A549 (cell line): ENCODE data around the gene MAD1L1. TPM values are rescaled to one million over a fixed set of nuclear protein-coding genes. Genes with fewer than 3 reads are reported as not detected.

Experiments
- ATAC-seq, 2 experiments: fragments of 200-7000 bp in 1 of 2; fragments of >200 bp in 1 of 2; cut with Nextera tagmentation in 1 of 2; cut with Tn5 transposase in 1 of 2; 3 replicates each; pipeline versions ENCODE4 v1.8.0 to v1.9.1; 2018 to 2020; ENCODE audit warnings: mild to moderate bottlenecking in 1 of 2, moderate library complexity in 1 of 2
- CTCF ChIA-PET: fragments of 300-600 bp; sonication (Branson Sonifier 250); formaldehyde crosslinking; extraction: SDS; loops from one replicate; lab custom pipeline; 2021; ENCODE audit warnings: antibody characterized with exemption, inconsistent platforms; lab: Yijun Ruan, JAX
- POLR2A ChIA-PET: fragments of 350-600 bp; formaldehyde crosslinking; extraction: SDS; loops from one replicate; lab custom pipeline; 2021; ENCODE audit warnings: antibody characterized with exemption, inconsistent platforms; lab: Yijun Ruan, JAX
- DNase-seq, 2 experiments: peaks; one replicate each; pipeline versions ENCODE4 v3.0.0 to v3.0.0-alpha.2; 2011 to 2016; ENCODE audit warnings: low read depth in 1 of 2, low spot score in 1 of 2
- FAIRE-seq: peaks from 2 replicates; lab custom pipeline; 2011; peaks lifted over from hg19 to GRCh38; lab: Jason Lieb, UNC
- H3K27ac ChIP-seq, 2 experiments: fragments of >200 bp; sonication (Bioruptor Twin); formaldehyde crosslinking; 3 replicates each; pipeline ENCODE4 v1.5.1; 2016 to 2017
- H3K4me1 ChIP-seq: fragments of >200 bp; sonication (Bioruptor Twin); formaldehyde crosslinking; 3 replicates; pipeline ENCODE4 v1.6.1; 2016
- H3K4me2 ChIP-seq: fragments of >200 bp; sonication (Bioruptor Twin); formaldehyde crosslinking; 3 replicates; pipeline ENCODE4 v1.6.1; 2016
- H3K4me3 ChIP-seq: fragments of >200 bp; sonication (Bioruptor Twin); formaldehyde crosslinking; 3 replicates; pipeline ENCODE4 v1.5.1; 2016
- H3K9me3 ChIP-seq: fragments of >200 bp; sonication (Bioruptor Twin); formaldehyde crosslinking; 3 replicates; pipeline ENCODE4 v1.6.1; 2016
- BHLHE40 ChIP-seq: IDR thresholded peaks from 2 replicates; pipeline ENCODE4 v1.6.1; 2012; ENCODE audit warnings: low read depth, low read length, inconsistent platforms
- CBX8 ChIP-seq: fragments of 200-600 bp; sonication (generic); IDR thresholded peaks from 2 replicates; pipeline ENCODE4 v1.6.1; 2016
- EHMT2 ChIP-seq: fragments of 200-600 bp; sonication (generic); IDR thresholded peaks from 2 replicates; pipeline ENCODE4 v1.6.1; 2016; ENCODE audit warnings: antibody characterized with exemption, low read depth, mild to moderate bottlenecking, moderate library complexity
- ESRRA ChIP-seq: fragments of 150-350 bp; IDR thresholded peaks from 2 replicates; pipeline ENCODE4 v1.6.1; 2014; ENCODE audit warnings: mild to moderate bottlenecking, low read length, borderline replicate concordance
- FOXS1 ChIP-seq: fragments of 250-450 bp; sonication (Bioruptor Pico); IDR thresholded peaks from 2 replicates; pipeline ENCODE4 v1.5.0; 2020; ENCODE audit warnings: mild to moderate bottlenecking, moderate library complexity
- HDAC2 ChIP-seq: fragments of 200-600 bp; sonication (generic); IDR thresholded peaks from 2 replicates; pipeline ENCODE4 v1.6.1; 2016
- KDM1A ChIP-seq: fragments of 200-600 bp; sonication (generic); IDR thresholded peaks from 2 replicates; pipeline ENCODE4 v1.6.1; 2016; ENCODE audit warnings: low read depth, mild to moderate bottlenecking
- KDM5A ChIP-seq: fragments of 200-600 bp; sonication (generic); IDR thresholded peaks from 2 replicates; pipeline ENCODE4 v1.6.1; 2016; ENCODE audit warnings: antibody characterized with exemption, mild to moderate bottlenecking
- MAFK ChIP-seq: fragments of 450-650 bp; IDR thresholded peaks from 2 replicates; pipeline ENCODE4 v1.6.1; 2014; ENCODE audit not compliant: partially characterized antibody
- PHF8 ChIP-seq: fragments of 200-600 bp; sonication (generic); IDR thresholded peaks from 2 replicates; pipeline ENCODE4 v1.6.1; 2016; ENCODE audit warnings: low read depth, mild to moderate bottlenecking, antibody characterized with exemption, moderate library complexity, borderline replicate concordance
- POLR2AphosphoS2 ChIP-seq: conservative IDR thresholded peaks from 2 replicates; pipeline ENCODE4 v1.6.1; 2012; ENCODE audit warnings: low read length, improper control_type of control experiment, inconsistent platforms
- RAD21 ChIP-seq, 2 experiments: fragments of >200 bp in 1 of 2; sonication (Bioruptor Twin) in 1 of 2; formaldehyde crosslinking in 1 of 2; IDR thresholded peaks in 1 of 2; conservative IDR thresholded peaks in 1 of 2; 2 replicates in 1 of 2; 3 replicates in 1 of 2; pipeline ENCODE4 v1.6.1; 2012 to 2018; ENCODE audit warnings: inconsistent platforms in 1 of 2
- RARB ChIP-seq: fragments of 250-450 bp; sonication (Bioruptor Pico); IDR thresholded peaks from 2 replicates; pipeline ENCODE4 v1.8.0; 2021; ENCODE audit warnings: mild to moderate bottlenecking, moderate library complexity
- SMC3 ChIP-seq: fragments of >200 bp; sonication (Bioruptor Twin); formaldehyde crosslinking; IDR thresholded peaks from 3 replicates; pipeline ENCODE4 v1.6.1; 2018; ENCODE audit warnings: inconsistent platforms
- SREBF2 ChIP-seq: fragments of 450-650 bp; IDR thresholded peaks from 2 replicates; pipeline ENCODE4 v1.6.1; 2014; ENCODE audit warnings: mild to moderate bottlenecking, moderate library complexity
- ZC3H11A ChIP-seq: fragments of 450-650 bp; IDR thresholded peaks from 2 replicates; pipeline ENCODE4 v1.6.1; 2014; ENCODE audit warnings: antibody characterized with exemption, mild to moderate bottlenecking
- ZFP36 ChIP-seq: fragments of 450-650 bp; IDR thresholded peaks from 2 replicates; pipeline ENCODE4 v1.6.1; 2014; ENCODE audit warnings: borderline replicate concordance; ENCODE audit not compliant: partially characterized antibody
- ZNF302 ChIP-seq: fragments of 250-450 bp; sonication (Bioruptor Pico); IDR thresholded peaks from 2 replicates; pipeline ENCODE4 v1.9.0; 2021; ENCODE audit warnings: inconsistent platforms, mild to moderate bottlenecking, moderate library complexity
- ZSCAN20 ChIP-seq: fragments of 250-450 bp; sonication (Bioruptor Pico); IDR thresholded peaks from 2 replicates; pipeline ENCODE4 v1.8.0; 2022; ENCODE audit warnings: mild to moderate bottlenecking, moderate library complexity
- WGBS: methylation state at CpG from one replicate; pipeline ENCODE4 v1.1.6; 2017; ENCODE audit errors: missing lambda C conversion rate; 5-methylcytosine and 5-hydroxymethylcytosine counted together
- polyA plus RNA-seq, 4 experiments: library from polyadenylated mRNA; depleted of rRNA in 3 of 4; stranded (reverse); fragments of >200 nt; fragmentation: RNase III in 1 of 4; extraction: RNeasy Plus Mini Kit Qiagen cat#74134 plus additional on column Dnase treatment in 1 of 4; gene quantifications; 2 replicates in 3 of 4; 3 replicates in 1 of 4; pipeline ENCODE4 v1.2.3, GENCODE V29; 2011 to 2017
- TF ChIP-seq, protein P1 (sequence below): IDR thresholded peaks from 2 replicates; pipeline ENCODE4 v1.6.1; 2012; ENCODE audit warnings: low read depth, borderline replicate concordance
- TF ChIP-seq, protein P2 (sequence below): fragments of 250-450 bp; sonication (Bioruptor Pico); IDR thresholded peaks from 2 replicates; pipeline ENCODE4 v1.5.0; 2021; ENCODE audit warnings: mild to moderate bottlenecking, moderate library complexity, borderline replicate concordance

Gene MAD1L1
- polyA plus RNA-seq, 2 of the 4 experiments (the other 2 are of a cell fraction), result 13.6 to 16.6 TPM

DNA sequence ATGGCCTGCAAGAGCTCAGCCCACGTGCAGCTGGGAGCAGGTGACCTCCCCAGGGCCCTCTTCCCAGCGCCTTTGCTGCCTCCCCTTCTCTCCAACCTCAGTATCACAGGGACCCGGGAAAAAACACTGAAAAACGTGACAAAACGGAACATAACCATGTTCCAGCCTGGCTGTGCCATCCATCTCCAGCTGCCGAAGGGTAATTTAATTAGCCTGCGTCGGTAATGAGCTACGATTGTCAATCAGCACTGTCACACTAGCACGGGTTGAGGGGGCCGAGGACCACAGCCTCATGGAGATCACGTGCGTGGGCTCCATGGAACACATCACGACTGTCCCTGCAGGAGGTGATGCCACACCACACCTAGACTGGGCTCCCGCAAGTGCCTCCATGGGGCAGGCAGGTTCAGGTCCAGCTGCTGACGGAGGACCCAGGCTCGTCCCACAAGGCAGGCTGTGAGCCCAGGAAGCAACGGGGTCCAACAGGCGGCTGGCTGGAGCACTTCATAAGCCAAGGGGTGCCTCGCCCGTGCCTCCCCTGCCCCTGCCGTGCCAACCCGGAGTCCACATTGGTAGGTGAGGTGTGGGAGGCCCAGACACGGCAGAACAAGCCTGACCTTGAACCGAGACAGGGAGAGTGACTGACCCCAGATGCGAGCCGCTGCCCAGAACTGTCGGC lies 363.2 kb downstream of the MAD1L1 start:
- POLR2A ChIA-PET, result no interaction called here

DNA sequence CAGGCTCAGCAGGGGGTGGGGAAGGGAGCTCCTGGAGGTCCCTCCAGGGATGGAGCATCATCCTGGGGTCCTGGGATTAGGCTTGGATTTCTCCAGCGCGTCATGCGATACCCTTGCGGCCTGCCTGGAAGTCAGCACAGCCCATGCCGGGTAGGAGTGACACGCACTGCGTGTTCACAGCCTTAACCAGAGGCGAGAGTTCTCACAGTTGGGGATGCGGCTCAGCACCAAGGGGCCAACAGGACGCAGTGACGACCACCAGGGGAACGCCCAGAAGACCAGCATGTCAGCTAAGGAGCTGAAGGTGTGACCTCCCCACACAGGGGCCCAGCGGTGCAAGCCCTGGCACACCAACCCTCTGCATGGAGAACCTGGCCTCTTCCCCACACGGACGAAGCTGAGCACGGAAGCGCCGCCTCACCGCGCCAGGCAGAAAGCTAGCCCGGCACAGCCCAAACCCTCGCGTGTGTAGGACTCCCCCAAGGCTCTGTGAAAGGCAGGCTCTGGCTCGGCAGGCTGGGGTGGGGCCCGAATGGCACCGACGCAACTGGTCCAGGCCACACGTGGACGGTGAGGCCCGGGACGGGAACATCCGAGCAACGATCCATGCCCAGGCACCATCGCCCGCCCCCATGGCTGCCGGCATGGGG lies 364.1 kb downstream of the MAD1L1 start:
- H3K4me3 ChIP-seq, result no peak overlapping the region
- POLR2A ChIA-PET, result no interaction called here
- WGBS, result 97% methylated on average over 27 of the region's 36 CpGs

More for the DNA sequence above, 363.2 kb downstream of the MAD1L1 start:
- no peak for DNase-seq
- Histone ChIP-seq H3K4me1 (no peaks in the 10 kb centered on the region), H3K9me3 (no peaks in the 10 kb centered on the region), H3K4me2 (no peak overlapping the region)
- WGBS, result 90% methylated on average over 19 of the region's 28 CpGs
- TF ChIP-seq, protein P1, sequence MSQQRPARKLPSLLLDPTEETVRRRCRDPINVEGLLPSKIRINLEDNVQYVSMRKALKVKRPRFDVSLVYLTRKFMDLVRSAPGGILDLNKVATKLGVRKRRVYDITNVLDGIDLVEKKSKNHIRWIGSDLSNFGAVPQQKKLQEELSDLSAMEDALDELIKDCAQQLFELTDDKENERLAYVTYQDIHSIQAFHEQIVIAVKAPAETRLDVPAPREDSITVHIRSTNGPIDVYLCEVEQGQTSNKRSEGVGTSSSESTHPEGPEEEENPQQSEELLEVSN, result no peak
- TF ChIP-seq SMC3 (no peak), ZFP36 (no peak), FOXS1 (CRISPR knock-in tag) (no peak), SREBF2 (no peak), KDM1A (no peak), KDM5A (no peak), ZC3H11A (no peak), CBX8 (no peak), RARB (CRISPR knock-in tag) (no peak), PHF8 (no peak), RAD21 (conservative IDR thresholded peaks at IDR 0.05 in 1 of 2, IDR thresholded peaks at IDR 0.05 in 1 of 2) (no peak), ZSCAN20 (CRISPR knock-in tag) (no peak), EHMT2 (no peak), ESRRA (no peak)
- TF ChIP-seq, all 56 proteins: peak for 0
- FAIRE-seq, result no peak
- ATAC-seq, result no peak
- no peak overlapping the region for H3K4me3 ChIP-seq
- CTCF ChIA-PET, result interaction anchor here (0.6 kb wide), 1 partner anchor 230 kb away, joined by 4 read pairs; no protein-coding TSS in a partner anchor
- no peak overlapping the region for H3K27ac ChIP-seq

More for the DNA sequence above, 364.1 kb downstream of the MAD1L1 start:
- TF ChIP-seq MAFK, result no peak
- TF ChIP-seq ZNF302, result no peak
- TF ChIP-seq POLR2AphosphoS2, result no peak
- TF ChIP-seq HDAC2, result no peak
- TF ChIP-seq BHLHE40, result no peak
- TF ChIP-seq, protein P2, sequence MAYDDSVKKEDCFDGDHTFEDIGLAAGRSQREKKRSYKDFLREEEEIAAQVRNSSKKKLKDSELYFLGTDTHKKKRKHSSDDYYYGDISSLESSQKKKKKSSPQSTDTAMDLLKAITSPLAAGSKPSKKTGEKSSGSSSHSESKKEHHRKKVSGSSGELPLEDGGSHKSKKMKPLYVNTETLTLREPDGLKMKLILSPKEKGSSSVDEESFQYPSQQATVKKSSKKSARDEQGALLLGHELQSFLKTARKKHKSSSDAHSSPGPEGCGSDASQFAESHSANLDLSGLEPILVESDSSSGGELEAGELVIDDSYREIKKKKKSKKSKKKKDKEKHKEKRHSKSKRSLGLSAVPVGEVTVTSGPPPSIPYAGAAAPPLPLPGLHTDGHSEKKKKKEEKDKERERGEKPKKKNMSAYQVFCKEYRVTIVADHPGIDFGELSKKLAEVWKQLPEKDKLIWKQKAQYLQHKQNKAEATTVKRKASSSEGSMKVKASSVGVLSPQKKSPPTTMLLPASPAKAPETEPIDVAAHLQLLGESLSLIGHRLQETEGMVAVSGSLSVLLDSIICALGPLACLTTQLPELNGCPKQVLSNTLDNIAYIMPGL (CRISPR knock-in tag), result no peak
- no peak for FAIRE-seq
- H3K4me1 ChIP-seq, result no peaks in the 10 kb centered on the region
- ATAC-seq, result no peak
- no peak overlapping the region for H3K27ac ChIP-seq
- CTCF ChIA-PET, result interaction anchor here (1.4 kb wide), 1 partner anchor 14 kb away, joined by 4 read pairs; no protein-coding TSS in a partner anchor
- no peaks in the 10 kb centered on the region for H3K9me3 ChIP-seq
- H3K4me2 ChIP-seq, result no peak overlapping the region
- DNase-seq, result no peak
